ENCODE data around the gene RTN4R. TPM values are rescaled to one million over a fixed set of nuclear protein-coding genes. Genes with fewer than 3 reads are reported as not detected.

Gene RTN4R
- total RNA-seq, 2 experiments from 2014 or later: 3.1 to 4.0 TPM

- DNase-seq: no peak
- H3K9me3 Mint-ChIP-seq: no peaks in the 10 kb centered on the region
- no peak overlapping the region for H3K4me3 Mint-ChIP-seq
- ChIA-PET CTCF (interaction anchor here (1.4 to 1.6 kb wide), 3 partner anchors 13 to 109 kb away, joined by 3 to 4 read pairs (median 3); no protein-coding TSS in a partner anchor), POLR2A (no interaction called here)
- no peaks in the 10 kb centered on the region for H3K27me3 Mint-ChIP-seq
- H3K4me1 Mint-ChIP-seq: peaks cover 43% of the 10 kb centered on the region
- no peaks in the 10 kb centered on the region for H3K36me3 Mint-ChIP-seq (ENCODE audit: low read depth)
- H3K27ac Mint-ChIP-seq: peak overlapping the region; percentile 83
These were observed 28.3 kb downstream of the RTN4R start for GRCh38 chr22:20239676-20240446.

GRCh38 chr22:20238901-20239675 lies 29.0 kb downstream of the RTN4R start:
- Mint-ChIP-seq H3K9me3 (no peaks in the 10 kb centered on the region), H3K27ac (peak overlapping the region; percentile 93), H3K27me3 (no peaks in the 10 kb centered on the region), H3K4me1 (peaks cover 37% of the 10 kb centered on the region), H3K36me3 (ENCODE audit: low read depth) (no peaks in the 10 kb centered on the region), H3K4me3 (no peak overlapping the region)
- POLR2A ChIA-PET: no interaction called here
- CTCF ChIA-PET: interaction anchor here (1.0 to 1.6 kb wide), 5 partner anchors 8 to 108 kb away, joined by 3 to 7 read pairs (median 5); no protein-coding TSS in a partner anchor
- no peak for DNase-seq

- Mint-ChIP-seq H3K27me3 (no peaks in the 10 kb centered on the region), H3K27ac (peak overlapping the region; percentile 93), H3K9me3 (no peaks in the 10 kb centered on the region), H3K4me3 (no peak overlapping the region), H3K4me1 (peaks cover 31% of the 10 kb centered on the region), H3K36me3 (ENCODE audit: low read depth) (no peaks in the 10 kb centered on the region)
- CTCF ChIA-PET: interaction anchor here (0.7 to 1.7 kb wide), 7 partner anchors 9 to 108 kb away, joined by 3 to 7 read pairs (median 5); no protein-coding TSS in a partner anchor
- POLR2A ChIA-PET: no interaction called here
- DNase-seq: peak; percentile 73
These were observed 29.6 kb downstream of the RTN4R start for GRCh38 chr22:20238536-20238900.

GRCh38 chr22:20237480-20238440 lies 30.4 kb downstream of the RTN4R start:
- Mint-ChIP-seq H3K36me3 (ENCODE audit: low read depth) (no peaks in the 10 kb centered on the region), H3K27me3 (no peaks in the 10 kb centered on the region), H3K4me3 (no peak overlapping the region), H3K9me3 (no peaks in the 10 kb centered on the region), H3K27ac (peak overlapping the region; percentile 93), H3K4me1 (peaks cover 23% of the 10 kb centered on the region)
- DNase-seq: peak; percentile 54
- CTCF ChIA-PET: interaction anchor here (0.7 to 1.7 kb wide), 6 partner anchors 9 to 107 kb away, joined by 3 to 5 read pairs (median 3); no protein-coding TSS in a partner anchor
- POLR2A ChIA-PET: no interaction called here

- no peak for DNase-seq
- no peaks in the 10 kb centered on the region for H3K36me3 Mint-ChIP-seq (ENCODE audit: low read depth)
- H3K27ac Mint-ChIP-seq: no peak overlapping the region
- H3K4me3 Mint-ChIP-seq: no peak overlapping the region
- H3K9me3 Mint-ChIP-seq: no peaks in the 10 kb centered on the region
- peaks cover 16% of the 10 kb centered on the region for H3K4me1 Mint-ChIP-seq
- ChIA-PET POLR2A (no interaction called here), CTCF (no interaction called here)
- no peaks in the 10 kb centered on the region for H3K27me3 Mint-ChIP-seq
These were observed 31.9 kb downstream of the RTN4R start for GRCh38 chr22:20236052-20236717.

GRCh38 chr22:20235389-20235991 lies 32.6 kb downstream of the RTN4R start:
- H3K4me1 Mint-ChIP-seq: peaks cover 16% of the 10 kb centered on the region
- H3K36me3 Mint-ChIP-seq (ENCODE audit: low read depth): no peaks in the 10 kb centered on the region
- H3K9me3 Mint-ChIP-seq: no peaks in the 10 kb centered on the region
- H3K27me3 Mint-ChIP-seq: no peaks in the 10 kb centered on the region
- peak overlapping the region; percentile 57 for H3K27ac Mint-ChIP-seq
- H3K4me3 Mint-ChIP-seq: no peak overlapping the region
- ChIA-PET POLR2A (no interaction called here), CTCF (no interaction called here)
- no peak for DNase-seq

GRCh38 chr22:20234760-20235388 lies 33.2 kb downstream of the RTN4R start:
- ChIA-PET CTCF (no interaction called here), POLR2A (no interaction called here)
- Mint-ChIP-seq H3K4me3 (no peak overlapping the region), H3K4me1 (peaks cover 16% of the 10 kb centered on the region), H3K27me3 (no peaks in the 10 kb centered on the region), H3K36me3 (ENCODE audit: low read depth) (no peaks in the 10 kb centered on the region), H3K9me3 (no peaks in the 10 kb centered on the region), H3K27ac (no peak overlapping the region)
- no peak for DNase-seq

- Mint-ChIP-seq H3K27me3 (no peaks in the 10 kb centered on the region), H3K27ac (no peak overlapping the region), H3K9me3 (no peaks in the 10 kb centered on the region), H3K4me1 (peaks cover 11% of the 10 kb centered on the region), H3K36me3 (ENCODE audit: low read depth) (no peaks in the 10 kb centered on the region), H3K4me3 (no peak overlapping the region)
- DNase-seq: no peak
- ChIA-PET CTCF (no interaction called here), POLR2A (no interaction called here)
These were observed 33.8 kb downstream of the RTN4R start for GRCh38 chr22:20234314-20234682.

- H3K4me1 Mint-ChIP-seq: peaks cover 10% of the 10 kb centered on the region
- H3K36me3 Mint-ChIP-seq (ENCODE audit: low read depth): no peaks in the 10 kb centered on the region
- H3K27ac Mint-ChIP-seq: no peak overlapping the region
- no peak for DNase-seq
- H3K9me3 Mint-ChIP-seq: no peaks in the 10 kb centered on the region
- H3K4me3 Mint-ChIP-seq: no peak overlapping the region
- ChIA-PET POLR2A (no interaction called here), CTCF (no interaction called here)
- H3K27me3 Mint-ChIP-seq: no peaks in the 10 kb centered on the region
These were observed 34.5 kb downstream of the RTN4R start for GRCh38 chr22:20233351-20234313.

GRCh38 chr22:20232781-20233180 lies 35.3 kb downstream of the RTN4R start:
- Mint-ChIP-seq H3K36me3 (ENCODE audit: low read depth) (no peaks in the 10 kb centered on the region), H3K4me3 (no peak overlapping the region), H3K27me3 (no peaks in the 10 kb centered on the region), H3K9me3 (no peaks in the 10 kb centered on the region), H3K27ac (no peak overlapping the region), H3K4me1 (peaks cover 6% of the 10 kb centered on the region)
- POLR2A ChIA-PET: no interaction called here
- CTCF ChIA-PET: no interaction called here
- no peak for DNase-seq

- H3K27me3 Mint-ChIP-seq: no peaks in the 10 kb centered on the region
These were observed 35.9 kb downstream of the RTN4R start for GRCh38 chr22:20232237-20232598.

More at GRCh38 chr22:20232237-20232598, 35.9 kb downstream of the RTN4R start:
- H3K4me1 Mint-ChIP-seq: peaks cover 4% of the 10 kb centered on the region
- CTCF ChIA-PET: interaction anchor here (0.7 to 1.0 kb wide), 2 partner anchors 10 to 19 kb away, joined by 3 read pairs; no protein-coding TSS in a partner anchor
- H3K4me3 Mint-ChIP-seq: no peak overlapping the region
- no peaks in the 10 kb centered on the region for H3K36me3 Mint-ChIP-seq (ENCODE audit: low read depth)
- POLR2A ChIA-PET: no interaction called here
- peak overlapping the region; percentile 9 for H3K27ac Mint-ChIP-seq
- DNase-seq: no peak
- H3K9me3 Mint-ChIP-seq: no peaks in the 10 kb centered on the region

Measured in activated CD4-positive, alpha-beta T cell treated with anti-CD3 and anti-CD28 coated beads, Interleukin-2, amount 10 ng/mL, durations not matched to agents 7 days and 5 days (primary cell).